ENCODE measurements around the gene ID4. TPM values are rescaled to one million over a fixed set of nuclear protein-coding genes. Genes with fewer than 3 reads are reported as not detected.
A peak's percentile ranks its signal among the peaks of the same experiment; 100 is the strongest.

ID4 gene
- total and polyA plus RNA-seq, 7 donors: 4.2 to 9.1 (median 5.3) TPM

DNA sequence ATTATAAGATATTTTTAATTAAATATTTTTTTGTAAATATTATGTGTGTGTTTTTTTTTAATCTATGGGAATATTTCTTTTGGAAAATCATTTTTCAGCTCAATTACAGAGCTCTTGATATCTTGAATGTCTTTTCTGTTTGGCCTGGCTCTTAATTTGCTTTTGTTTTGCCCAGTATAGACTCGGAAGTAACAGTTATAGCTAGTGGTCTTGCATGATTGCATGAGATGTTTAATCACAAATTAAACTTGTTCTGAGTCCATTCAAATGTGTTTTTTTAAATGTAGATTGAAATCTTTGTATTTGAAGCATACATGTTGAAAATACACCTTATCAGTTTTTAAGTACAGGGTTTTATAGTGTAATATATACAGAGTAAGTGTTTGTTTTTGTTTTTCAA is 2.6 kb downstream of the ID4 start:
- H3K9me3 ChIP-seq: no peaks in the 10 kb centered on the region
- TF ChIP-seq, protein P1, sequence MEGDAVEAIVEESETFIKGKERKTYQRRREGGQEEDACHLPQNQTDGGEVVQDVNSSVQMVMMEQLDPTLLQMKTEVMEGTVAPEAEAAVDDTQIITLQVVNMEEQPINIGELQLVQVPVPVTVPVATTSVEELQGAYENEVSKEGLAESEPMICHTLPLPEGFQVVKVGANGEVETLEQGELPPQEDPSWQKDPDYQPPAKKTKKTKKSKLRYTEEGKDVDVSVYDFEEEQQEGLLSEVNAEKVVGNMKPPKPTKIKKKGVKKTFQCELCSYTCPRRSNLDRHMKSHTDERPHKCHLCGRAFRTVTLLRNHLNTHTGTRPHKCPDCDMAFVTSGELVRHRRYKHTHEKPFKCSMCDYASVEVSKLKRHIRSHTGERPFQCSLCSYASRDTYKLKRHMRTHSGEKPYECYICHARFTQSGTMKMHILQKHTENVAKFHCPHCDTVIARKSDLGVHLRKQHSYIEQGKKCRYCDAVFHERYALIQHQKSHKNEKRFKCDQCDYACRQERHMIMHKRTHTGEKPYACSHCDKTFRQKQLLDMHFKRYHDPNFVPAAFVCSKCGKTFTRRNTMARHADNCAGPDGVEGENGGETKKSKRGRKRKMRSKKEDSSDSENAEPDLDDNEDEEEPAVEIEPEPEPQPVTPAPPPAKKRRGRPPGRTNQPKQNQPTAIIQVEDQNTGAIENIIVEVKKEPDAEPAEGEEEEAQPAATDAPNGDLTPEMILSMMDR (IDR thresholded peaks at IDR 0.05): no peak
- TF ChIP-seq POLR2A (IDR thresholded peaks at IDR 0.05) (no peak), POLR2AphosphoS5 (IDR thresholded peaks at IDR 0.05) (no peak), EP300 (IDR thresholded peaks at IDR 0.05) (no peak)
- H3K36me3 ChIP-seq: no peaks in the 10 kb centered on the region
- intact Hi-C loops (cut with DNase I): loop anchor here (10.0 kb wide), 2 partner anchors 535 to 1755 kb away; partner anchors contain the start of gene SOX4
- H3K4me1 ChIP-seq: peaks cover 0 to 18% (median 7%) of the 10 kb centered on the region in 4 donors
- DNase-seq: no peak
- peaks cover 0 to 6% (median 0%) of the 10 kb centered on the region in 3 donors for H3K27me3 ChIP-seq
- WGBS, 2 donors: 25 to 53% methylated on average over 1 of the region's 1 CpG
- H3K27ac ChIP-seq: peak overlapping the region in 1 of 4 donors; percentile 95
- peak overlapping the region in 3 of 4 donors; percentile 6 to 88 (median 88) for H3K4me3 ChIP-seq

DNA sequence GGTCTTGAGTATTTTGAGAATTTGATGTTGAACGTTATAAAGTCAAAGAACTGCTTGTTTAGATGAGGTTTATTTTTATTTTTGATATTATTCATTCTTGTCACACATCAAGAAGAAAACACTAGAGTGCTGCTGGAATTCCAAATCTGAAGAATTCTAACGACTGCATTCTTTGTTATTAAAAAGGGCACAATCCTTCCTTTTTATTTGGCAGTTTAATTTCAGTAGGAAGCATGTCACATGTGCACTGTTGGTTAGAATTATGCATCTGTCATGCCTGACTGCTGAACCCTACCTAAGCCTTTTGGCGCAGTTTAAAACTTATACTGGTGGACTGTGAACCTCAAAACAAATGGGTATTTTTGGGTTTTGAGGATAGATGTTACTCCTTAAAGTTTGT is 4.0 kb downstream of the ID4 start:
- Histone ChIP-seq H3K27ac (peak overlapping the region in 1 of 4 donors; percentile 95), H3K9me3 (no peaks in the 10 kb centered on the region), H3K27me3 (peaks cover 0 to 6% (median 0%) of the 10 kb centered on the region in 3 donors), H3K36me3 (no peaks in the 10 kb centered on the region), H3K4me1 (peaks cover 0 to 18% (median 7%) of the 10 kb centered on the region in 4 donors), H3K4me3 (no peak overlapping the region)
- TF ChIP-seq, protein P1 (IDR thresholded peaks at IDR 0.05): no peak
- TF ChIP-seq EP300 (IDR thresholded peaks at IDR 0.05) (no peak), POLR2AphosphoS5 (IDR thresholded peaks at IDR 0.05) (no peak), POLR2A (IDR thresholded peaks at IDR 0.05) (no peak)
- intact Hi-C loops (cut with DNase I): no loop called here
- DNase-seq: no peak
- WGBS, 2 donors: 62 to 73% methylated on average over 3 of the region's 3 CpGs

DNA sequence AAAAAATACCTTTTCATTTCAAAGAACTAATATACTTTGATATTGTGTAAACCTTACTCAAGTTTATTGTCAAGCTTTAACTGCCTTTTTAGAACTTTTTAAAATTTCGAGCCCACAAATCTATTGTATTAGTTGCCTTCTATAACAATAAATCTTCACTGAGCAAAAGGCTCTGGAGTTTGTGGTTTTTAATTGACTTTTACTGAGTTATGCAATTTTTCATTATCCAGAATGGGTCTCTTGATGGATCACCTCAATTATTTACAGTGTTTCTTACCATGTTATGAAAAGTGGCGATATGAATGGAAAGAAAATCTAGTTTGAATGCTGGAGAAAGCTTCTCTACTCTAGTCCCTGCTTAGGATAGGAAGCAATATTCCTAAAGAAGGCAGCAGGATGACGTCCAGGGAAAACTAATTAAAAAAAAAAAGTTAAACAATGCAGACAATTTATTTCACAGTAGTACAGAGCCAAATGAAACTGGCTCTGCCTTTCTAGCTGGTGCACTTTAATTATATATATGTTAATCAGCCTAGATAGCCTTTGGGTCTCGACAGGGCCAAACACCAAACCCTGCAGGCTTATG is 5.0 kb downstream of the ID4 start:
- TF ChIP-seq, protein P1 (IDR thresholded peaks at IDR 0.05): no peak
- TF ChIP-seq POLR2AphosphoS5 (IDR thresholded peaks at IDR 0.05) (no peak), POLR2A (IDR thresholded peaks at IDR 0.05) (no peak), EP300 (IDR thresholded peaks at IDR 0.05) (no peak)
- no peaks in the 10 kb centered on the region for H3K9me3 ChIP-seq
- no peaks in the 10 kb centered on the region for H3K36me3 ChIP-seq
- H3K4me3 ChIP-seq: no peak overlapping the region
- H3K27me3 ChIP-seq: peaks cover 0 to 6% (median 0%) of the 10 kb centered on the region in 3 donors
- WGBS, 2 donors: 37 to 55% methylated on average over 4 of the region's 4 CpGs
- intact Hi-C loops (cut with DNase I): no loop called here
- peak overlapping the region in 1 of 4 donors; percentile 95 for H3K27ac ChIP-seq
- no peak for DNase-seq
- peaks cover 0 to 18% (median 7%) of the 10 kb centered on the region in 4 donors for H3K4me1 ChIP-seq

DNA sequence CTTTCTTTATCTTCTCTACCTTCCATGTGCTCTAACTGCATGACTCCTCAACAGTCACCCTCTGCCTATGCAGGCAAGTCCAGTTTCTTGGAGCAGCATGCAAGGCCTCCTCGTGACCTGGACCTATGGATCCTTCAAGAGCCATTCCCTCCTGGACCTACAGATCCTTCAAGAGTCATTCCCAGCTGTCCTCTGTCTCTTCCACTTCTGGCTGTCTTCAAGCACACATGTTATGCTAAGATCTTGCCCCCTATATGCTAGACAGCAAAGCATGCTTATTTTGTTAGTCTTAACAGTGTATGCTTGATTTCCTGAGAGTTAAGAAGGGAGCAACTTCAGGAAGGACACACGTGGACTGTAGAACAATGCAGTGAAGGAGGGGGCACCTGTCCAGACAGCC is 7.5 kb downstream of the ID4 start:
- TF ChIP-seq, protein P1 (IDR thresholded peaks at IDR 0.05): no peak
- TF ChIP-seq POLR2A (IDR thresholded peaks at IDR 0.05) (no peak), EP300 (IDR thresholded peaks at IDR 0.05) (no peak), POLR2AphosphoS5 (IDR thresholded peaks at IDR 0.05) (no peak)
- intact Hi-C loops (cut with DNase I): no loop called here
- 82 to 90% methylated on average over 2 of the region's 2 CpGs for WGBS, 2 donors
- Histone ChIP-seq H3K4me1 (peaks cover 0 to 4% (median 0%) of the 10 kb centered on the region in 4 donors), H3K36me3 (no peaks in the 10 kb centered on the region), H3K27me3 (no peaks in the 10 kb centered on the region), H3K27ac (no peak overlapping the region), H3K4me3 (no peak overlapping the region), H3K9me3 (no peaks in the 10 kb centered on the region)
- DNase-seq: no peak
